Hematopoietic multipotent progenitor cell treated with erythropoietin and hydrocortisone succinate and interleukin-3 and kit ligand, for 4 days (in vitro differentiated cells): Measurements from ENCODE around the gene NARF.

Source experiments
- DNase-seq: peaks from one replicate; pipeline ENCODE4 v3.0.0-alpha.2; 2015

NARF gene

DNA sequence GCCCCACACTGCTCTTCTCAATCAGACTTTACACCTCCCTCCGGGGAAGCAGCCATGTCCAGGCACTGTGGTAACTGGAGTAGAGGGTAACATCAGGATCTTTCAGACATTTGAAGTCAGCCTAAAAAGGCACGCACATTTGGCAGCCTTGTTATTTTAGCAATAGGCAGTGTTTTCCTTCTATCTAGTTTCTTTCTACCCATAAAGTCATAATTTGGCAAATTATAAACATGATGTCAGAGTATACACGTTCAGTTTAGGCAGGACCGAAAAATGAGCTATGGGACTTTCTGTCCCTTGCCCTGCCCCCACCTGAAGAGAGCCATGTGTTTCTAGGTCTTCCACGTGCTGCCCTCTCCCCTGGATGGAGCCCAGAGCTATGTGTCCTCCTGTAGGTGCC is 21.1 kb downstream of the NARF start:
- no peak for DNase-seq

DNA sequence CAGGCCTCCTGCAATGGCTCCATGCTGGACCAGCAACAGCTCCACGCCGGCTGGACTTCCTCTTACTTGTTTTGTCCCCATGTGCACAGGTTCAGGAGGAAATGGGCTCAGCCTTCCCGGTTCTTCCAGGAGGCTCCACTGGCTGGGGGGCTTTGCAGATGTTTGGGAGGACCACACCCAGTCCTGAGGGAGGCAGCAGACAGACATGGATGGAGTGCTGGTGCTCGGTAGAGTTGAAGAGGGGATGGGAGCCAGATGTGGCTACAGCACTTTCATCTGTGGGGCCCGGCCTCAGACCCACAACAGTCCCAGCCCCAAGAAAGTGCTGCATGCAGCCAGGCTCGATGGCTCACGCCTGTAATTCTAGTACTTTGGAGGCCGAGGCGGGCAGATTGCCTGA is 21.8 kb downstream of the NARF start:
- DNase-seq, result no peak

GRCh38 chr17:82483204-82483660 is 24.7 kb downstream of the NARF start:
- DNase-seq, result no peak

GRCh38 chr17:82483836-82484235 is 25.3 kb downstream of the NARF start:
- no peak for DNase-seq

- peak; percentile 25 for DNase-seq
Observed at GRCh38 chr17:82486231-82487094, 27.9 kb downstream of the NARF start.

- DNase-seq, result no peak
Observed at GRCh38 chr17:82487910-82488309, 29.4 kb downstream of the NARF start.

DNA sequence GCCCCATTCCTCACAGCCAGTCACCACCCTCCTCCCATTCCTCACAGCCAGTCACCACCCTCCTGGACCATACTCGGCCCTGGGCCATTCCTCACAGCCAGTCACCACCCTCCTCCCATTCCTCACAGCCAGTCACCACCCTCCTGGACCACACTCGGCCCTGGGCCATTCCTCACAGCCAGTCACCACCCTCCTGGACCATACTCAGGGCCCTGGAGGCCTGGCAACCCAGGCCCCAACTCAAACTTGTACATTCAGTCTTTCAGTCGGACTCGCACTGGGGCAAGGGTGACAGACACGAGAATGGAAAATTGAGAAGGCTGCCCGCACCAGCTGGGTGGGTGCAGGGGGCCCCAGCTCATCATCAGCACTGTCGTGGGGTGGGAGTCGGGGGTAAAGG is 30.6 kb downstream of the NARF start:
- DNase-seq, result no peak

- DNase-seq, result no peak
Observed at GRCh38 chr17:82489851-82490511, 31.4 kb downstream of the NARF start.

- no peak for DNase-seq
Observed at GRCh38 chr17:82490512-82491195, 32.1 kb downstream of the NARF start.

GRCh38 chr17:82491196-82491530 is 32.6 kb downstream of the NARF start:
- DNase-seq, result no peak

GRCh38 chr17:82491533-82491932 is 33.0 kb downstream of the NARF start:
- DNase-seq, result no peak

- no peak for DNase-seq
Observed at GRCh38 chr17:82492643-82493225, 34.2 kb downstream of the NARF start.

GRCh38 chr17:82493226-82493781 is 34.8 kb downstream of the NARF start:
- no peak for DNase-seq

DNA sequence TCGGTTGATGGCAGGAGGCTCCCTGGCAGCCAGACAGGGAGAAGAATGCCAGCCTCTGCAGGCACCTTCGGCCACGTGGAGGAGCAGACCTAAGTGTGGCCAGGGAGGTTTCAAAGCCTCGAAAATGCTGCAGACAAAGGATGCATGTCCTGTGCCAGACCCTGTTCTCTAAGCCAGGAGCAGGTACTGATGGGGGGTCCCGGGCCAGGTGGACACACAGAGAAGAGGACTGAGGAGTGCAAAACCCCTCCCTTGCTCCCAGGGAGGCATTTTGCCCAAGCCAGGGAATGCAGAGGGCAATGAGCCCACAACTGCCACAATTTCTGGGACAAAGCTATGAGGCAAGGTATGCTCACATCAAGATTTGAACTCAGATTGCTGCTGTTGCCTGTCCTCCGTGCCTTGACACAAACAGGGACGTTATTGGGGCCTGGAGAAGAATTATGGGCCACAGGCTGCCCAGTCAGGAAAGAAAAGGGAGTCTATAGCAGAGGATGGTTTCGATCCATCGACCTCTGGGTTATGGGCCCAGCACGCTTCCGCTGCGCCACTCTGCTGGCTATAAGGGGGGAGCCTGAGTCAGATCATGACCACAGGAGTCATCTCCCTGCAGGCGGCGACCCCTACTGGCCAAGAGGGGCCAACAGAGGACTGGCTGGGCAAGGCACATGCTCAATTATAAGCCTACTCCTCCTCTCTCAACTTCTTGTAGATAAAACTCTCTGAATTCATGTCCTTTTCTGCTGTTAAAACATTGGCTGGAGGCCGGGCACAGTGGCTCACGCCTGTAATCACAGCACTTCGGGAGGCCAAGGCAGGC is 35.9 kb downstream of the NARF start:
- DNase-seq, result peak; percentile 97

DNA sequence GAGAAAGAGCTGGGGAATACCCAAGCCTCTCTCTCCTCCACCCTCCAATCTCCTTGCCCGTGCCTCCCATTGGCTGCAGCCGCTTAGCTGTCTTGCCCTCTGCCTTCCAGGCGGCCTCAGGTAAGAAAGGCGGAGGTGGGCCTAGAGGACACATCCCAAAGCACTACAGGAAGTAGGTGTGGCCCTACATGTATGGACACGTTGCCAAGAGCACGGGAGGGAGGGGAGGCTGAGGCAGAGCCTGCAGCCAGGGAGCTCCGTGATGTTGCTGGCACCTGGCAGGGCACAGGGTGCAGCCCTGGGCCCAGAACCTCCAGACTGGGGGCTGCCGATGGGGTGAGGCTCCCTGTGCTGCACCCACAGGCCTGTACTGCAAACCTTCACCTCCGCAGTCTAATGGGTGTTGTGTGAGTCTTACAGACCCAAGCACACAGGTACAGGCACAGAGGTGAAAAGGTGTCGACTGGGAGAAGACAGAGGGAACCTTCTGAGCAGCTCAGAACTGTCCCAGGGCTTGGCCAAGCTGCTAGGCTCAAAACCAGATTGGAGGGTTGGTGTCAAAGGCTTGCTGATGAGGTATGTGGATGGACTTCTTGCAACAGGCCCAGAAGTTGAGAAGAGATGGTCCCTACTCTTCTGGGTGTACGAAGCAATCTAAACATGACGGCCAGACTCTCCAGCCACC is 37.4 kb downstream of the NARF start:
- no peak for DNase-seq

DNA sequence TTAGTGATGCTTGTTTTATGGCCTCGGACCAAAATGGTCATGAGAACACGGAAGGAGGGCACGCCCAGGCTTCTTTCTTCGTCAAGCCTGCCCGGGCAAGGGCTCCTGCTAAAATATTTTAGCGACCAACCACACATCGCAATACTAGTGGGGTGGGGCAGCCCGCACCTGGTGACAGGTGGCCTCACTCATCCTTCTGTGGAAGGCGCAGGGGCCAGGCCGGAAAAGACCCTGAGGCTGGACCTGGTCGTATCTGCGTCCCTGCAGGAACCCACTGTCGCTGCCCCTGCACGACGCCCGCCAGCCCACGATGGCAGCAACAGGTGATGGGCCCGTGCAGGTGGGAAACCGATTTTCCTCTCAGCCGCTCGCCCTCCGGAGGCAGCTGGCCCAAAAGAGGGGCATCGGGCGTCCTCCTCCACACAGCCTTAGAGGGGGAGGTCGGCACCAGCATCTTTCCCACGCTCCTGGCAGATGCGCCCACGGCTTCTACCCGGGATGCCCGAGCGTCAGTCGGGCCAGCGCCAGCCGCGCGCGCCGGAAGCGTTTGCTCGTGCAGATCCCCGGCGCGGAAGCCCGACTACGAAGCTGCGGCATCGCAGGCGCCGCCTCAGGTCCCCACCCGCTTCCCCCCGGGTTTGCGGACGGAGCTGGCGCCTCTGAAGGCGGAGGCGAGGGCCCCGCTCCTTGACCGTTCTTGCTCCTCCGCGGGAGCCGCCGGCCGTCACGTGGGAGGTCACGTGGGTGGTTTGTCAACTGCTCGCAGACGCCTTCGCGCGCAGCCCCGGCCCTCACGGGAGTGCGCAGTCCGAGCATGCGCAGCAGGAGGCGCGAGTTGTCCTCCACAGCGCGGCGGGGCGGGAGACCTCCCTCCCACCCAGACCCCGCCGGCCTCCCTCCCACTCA is 38.2 kb downstream of the NARF start:
- peak; percentile 98 for DNase-seq

DNA sequence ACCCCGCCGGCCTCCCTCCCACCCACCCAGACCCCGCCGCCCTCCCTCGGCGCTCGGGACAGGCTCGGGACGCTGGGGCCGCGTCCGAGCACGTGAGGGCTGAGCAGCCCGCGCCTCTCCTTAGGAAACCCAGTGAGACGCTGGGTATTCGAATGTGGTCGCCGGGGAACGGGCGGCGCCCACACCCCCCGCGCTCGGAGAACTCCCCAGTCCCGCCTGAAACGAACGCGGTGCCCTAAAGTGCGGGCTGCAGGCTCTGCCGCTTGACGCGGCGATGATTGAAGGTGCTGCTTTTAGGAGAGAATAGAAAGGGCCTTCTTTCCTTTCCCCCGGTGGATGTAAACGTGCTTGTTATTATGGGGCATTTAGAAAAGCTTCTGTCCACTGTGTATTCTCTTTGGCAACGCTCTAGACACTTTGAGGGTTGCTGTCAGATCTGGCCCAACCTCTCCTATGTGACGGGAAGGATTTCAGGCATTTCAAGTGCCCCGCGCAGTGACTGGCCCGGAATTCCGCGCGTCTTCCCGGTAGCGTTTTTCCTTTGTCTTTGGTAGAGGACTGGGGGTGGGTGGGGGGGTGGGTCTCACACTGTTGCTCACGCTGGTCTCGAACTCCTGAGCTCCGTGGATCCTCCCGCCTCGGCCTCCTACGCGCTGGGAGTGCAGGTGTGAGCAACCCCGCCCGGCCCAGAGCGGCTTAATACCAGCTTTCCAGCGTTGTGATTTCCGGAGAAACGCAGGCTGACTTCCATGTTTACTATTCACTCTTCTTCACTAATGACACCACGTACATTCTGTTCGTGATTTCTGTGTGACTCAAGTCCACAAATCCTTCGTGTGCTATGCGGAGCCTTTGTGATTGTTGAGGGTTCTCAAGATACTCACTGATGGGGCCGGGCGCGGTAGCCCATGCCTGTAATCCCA is 39.2 kb downstream of the NARF start:
- peak; percentile 73 for DNase-seq

- DNase-seq, result no peak
Observed at GRCh38 chr17:82502207-82502606, 43.7 kb downstream of the NARF start.

DNA sequence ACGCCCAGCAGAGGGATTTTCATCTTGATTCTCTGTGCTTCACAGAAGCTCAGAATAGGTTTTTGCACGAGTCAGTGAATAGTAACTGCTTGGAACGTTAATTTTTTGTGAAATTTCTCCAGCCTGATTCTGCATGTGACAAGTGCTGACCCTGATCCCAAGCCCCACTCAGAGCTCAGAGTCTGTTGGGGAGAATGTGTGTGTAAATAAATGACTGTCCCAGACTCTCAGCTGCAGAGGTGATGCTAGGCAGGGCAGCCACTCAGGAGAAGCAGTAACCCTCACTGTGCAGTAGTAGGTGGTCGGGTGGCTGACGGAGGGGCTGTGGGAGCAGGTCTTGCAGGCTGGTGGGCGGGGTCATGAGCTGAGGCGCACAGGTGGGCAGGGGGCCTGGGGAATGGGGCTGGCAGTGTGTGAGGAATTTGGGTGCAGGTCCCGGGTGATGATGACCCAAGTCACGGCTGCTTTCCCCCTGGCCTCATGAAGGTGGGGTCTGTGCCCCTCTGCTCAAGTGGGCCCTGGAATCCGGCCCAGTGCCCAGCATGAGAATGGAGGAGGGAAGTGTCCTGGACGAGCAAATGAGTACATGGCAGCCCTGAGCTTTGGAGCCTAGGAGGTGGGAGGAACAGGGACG is 44.7 kb downstream of the NARF start:
- DNase-seq, result no peak
